Upper lobe of left lung (tissue), 6 donors: ENCODE data around the gene CKAP2L. TPM values are rescaled to one million over a fixed set of nuclear protein-coding genes. Genes with fewer than 3 reads are reported as not detected.

Experiments used
- ATAC-seq, 2 donors: fragments of 200-7000 bp; cut with Tn5 transposase; one replicate each; pipeline ENCODE4 v1.9.1; 2022; ENCODE audit warnings: mild to moderate bottlenecking in 2 of 2, moderate library complexity in 2 of 2; ENCODE audit not compliant: low FRiP score in 2 of 2
- DNase-seq, 2 donors: peaks; one replicate each; pipeline ENCODE4 v3.0.0-alpha.2; 2019 to 2020
- H3K27ac ChIP-seq, 4 donors: fragments of 200-600 bp; sonication (generic); one replicate each; pipeline ENCODE4 v1.5.1; 2016 to 2019
- H3K27me3 ChIP-seq, 4 donors: fragments of 200-600 bp; sonication (generic); one replicate each; pipeline ENCODE4 v1.5.1; 2017 to 2019
- H3K36me3 ChIP-seq, 4 donors: fragments of 200-600 bp; sonication (generic); one replicate each; pipeline ENCODE4 v1.5.1; 2016 to 2019
- H3K4me1 ChIP-seq, 4 donors: fragments of 200-600 bp; sonication (generic); one replicate each; pipeline ENCODE4 v1.5.1; 2018 to 2019
- H3K4me3 ChIP-seq, 4 donors: fragments of 200-600 bp; sonication (generic); one replicate each; pipeline ENCODE4 v1.5.1; 2017 to 2019; ENCODE audit warnings: mild to moderate bottlenecking in 2 of 4, moderate library complexity in 1 of 4
- H3K9me3 ChIP-seq, 4 donors: fragments of 200-600 bp; sonication (generic); one replicate each; pipeline ENCODE4 v1.5.1; 2018 to 2019
- EP300 ChIP-seq, 4 donors: sonication (generic); formaldehyde crosslinking; IDR thresholded peaks; one replicate each; pipeline ENCODE4 v1.5.1; 2017; ENCODE audit warnings: antibody characterized with exemption in 4 of 4, control low read depth in 2 of 4
- POLR2A ChIP-seq, 4 donors: fragments of 450-650 bp; IDR thresholded peaks; one replicate each; pipeline ENCODE4 v1.5.1; 2016 to 2017; ENCODE audit warnings: antibody characterized with exemption in 4 of 4, mild to moderate bottlenecking in 2 of 4
- POLR2AphosphoS5 ChIP-seq, 2 donors: sonication (generic); formaldehyde crosslinking; IDR thresholded peaks; one replicate each; pipeline ENCODE4 v1.5.1; 2017; ENCODE audit warnings: antibody characterized with exemption in 2 of 2
- WGBS, 2 donors: methylation state at CpG; one replicate each; pipeline ENCODE4 v1.1.5; 2017 to 2018; 5-methylcytosine and 5-hydroxymethylcytosine counted together
- total RNA-seq, 6 donors: library from RNA; depleted of rRNA in 4 of 6; stranded (reverse); fragments of >200 nt in 4 of 6; gene quantifications; one replicate each; pipeline versions ENCODE4 v1.1.0 to v1.2.1, GENCODE V29; 2016 to 2021
- TF ChIP-seq, protein P1 (sequence below), 6 experiments: fragments of 450-650 bp in 4 of 6; fragments of 200-600 bp in 2 of 6; sonication (generic) in 2 of 6; IDR thresholded peaks; one replicate each; pipeline ENCODE4 v1.5.1; 2016 to 2019; ENCODE audit warnings: antibody characterized with exemption in 6 of 6
- donor health status: DM: no; HTN: no; CAD: no; lungs with moderate emphysema.
- donor health status: DM: no; HTN: yes; CAD: no; lungs with severe emphysema.

The CKAP2L gene
- 1 to 10 TPM in 5 of 6 donors, under 1 TPM in 1; 0.49 to 2.3 (median 1.7) TPM for total RNA-seq

GRCh38 chr2:112764071-112765044 is at the start of gene CKAP2L:
Gene CKAP2L, minus strand, starts transcription at chr2:112764609. Its CDS starts 11 bp downstream, at chr2:112764598.
- 0 to 1% methylated on average over 28 to 61 of the region's 79 CpGs for WGBS, 2 donors
- TF ChIP-seq, protein P1, sequence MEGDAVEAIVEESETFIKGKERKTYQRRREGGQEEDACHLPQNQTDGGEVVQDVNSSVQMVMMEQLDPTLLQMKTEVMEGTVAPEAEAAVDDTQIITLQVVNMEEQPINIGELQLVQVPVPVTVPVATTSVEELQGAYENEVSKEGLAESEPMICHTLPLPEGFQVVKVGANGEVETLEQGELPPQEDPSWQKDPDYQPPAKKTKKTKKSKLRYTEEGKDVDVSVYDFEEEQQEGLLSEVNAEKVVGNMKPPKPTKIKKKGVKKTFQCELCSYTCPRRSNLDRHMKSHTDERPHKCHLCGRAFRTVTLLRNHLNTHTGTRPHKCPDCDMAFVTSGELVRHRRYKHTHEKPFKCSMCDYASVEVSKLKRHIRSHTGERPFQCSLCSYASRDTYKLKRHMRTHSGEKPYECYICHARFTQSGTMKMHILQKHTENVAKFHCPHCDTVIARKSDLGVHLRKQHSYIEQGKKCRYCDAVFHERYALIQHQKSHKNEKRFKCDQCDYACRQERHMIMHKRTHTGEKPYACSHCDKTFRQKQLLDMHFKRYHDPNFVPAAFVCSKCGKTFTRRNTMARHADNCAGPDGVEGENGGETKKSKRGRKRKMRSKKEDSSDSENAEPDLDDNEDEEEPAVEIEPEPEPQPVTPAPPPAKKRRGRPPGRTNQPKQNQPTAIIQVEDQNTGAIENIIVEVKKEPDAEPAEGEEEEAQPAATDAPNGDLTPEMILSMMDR (IDR thresholded peaks at IDR 0.05): no peak
- TF ChIP-seq POLR2A (IDR thresholded peaks at IDR 0.05) (peak in 1 of 4 donors; percentile 49), POLR2AphosphoS5 (IDR thresholded peaks at IDR 0.05) (peak in 1 of 2 donors; percentile 64)
- Histone ChIP-seq H3K36me3 (no peaks in the 10 kb centered on the region), H3K9me3 (no peaks in the 10 kb centered on the region), H3K4me1 (peaks cover 14 to 29% (median 17%) of the 10 kb centered on the region in 4 donors), H3K27me3 (no peaks in the 10 kb centered on the region), H3K4me3 (peak within 1 kb of the TSS; percentile 36 to 78 (median 62)), H3K27ac (peak within 1 kb of the TSS in 2 of 4 donors; percentile 62 to 79)
- DNase-seq: peak; percentile 96 to 98
- peak; percentile 99 to 100 for ATAC-seq

DNA sequence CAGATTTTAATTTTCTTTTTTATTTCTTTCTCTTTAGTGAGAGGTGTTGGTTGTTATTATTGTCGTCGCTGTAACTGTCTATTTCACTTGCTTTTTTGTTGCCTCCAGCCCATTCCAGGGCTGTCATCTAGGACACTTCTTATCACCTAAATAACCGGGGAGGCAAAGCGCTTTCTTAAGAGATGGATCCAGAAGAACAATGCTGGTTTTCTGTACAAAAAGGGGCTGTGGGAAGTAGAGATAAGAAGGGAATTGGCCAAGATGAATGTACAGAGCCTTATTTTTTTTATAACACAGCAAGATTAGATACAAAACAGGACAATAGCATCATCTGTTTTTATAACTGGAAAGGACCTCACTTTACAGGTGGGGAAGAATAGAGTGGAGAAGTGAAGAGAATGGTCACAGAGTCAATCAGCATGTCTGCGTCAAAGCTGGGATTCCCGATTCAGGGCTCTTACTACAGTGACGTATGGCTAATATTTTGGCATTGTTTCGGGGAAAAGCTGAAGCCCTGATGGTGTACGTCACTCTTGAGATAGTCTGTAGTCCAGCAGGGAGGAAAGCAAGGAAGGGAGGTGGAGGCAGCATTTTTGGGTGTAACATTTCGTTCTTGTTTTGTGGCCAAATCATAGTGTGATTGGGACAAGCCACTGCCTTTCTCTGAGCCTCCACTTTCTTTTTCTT is 49.0 kb upstream of the CKAP2L start:
- peaks cover 15 to 26% (median 22%) of the 10 kb centered on the region in 4 donors for H3K4me1 ChIP-seq
- H3K27me3 ChIP-seq: no peaks in the 10 kb centered on the region
- no peak for DNase-seq
- no peaks in the 10 kb centered on the region for H3K9me3 ChIP-seq
- H3K27ac ChIP-seq: no peak overlapping the region
- H3K4me3 ChIP-seq: no peak overlapping the region
- no peaks in the 10 kb centered on the region for H3K36me3 ChIP-seq
- peak in 1 of 2 donors; percentile 66 for ATAC-seq
- 84 to 90% methylated on average over 10 of the region's 10 CpGs for WGBS, 2 donors
- TF ChIP-seq POLR2AphosphoS5 (IDR thresholded peaks at IDR 0.05): no peak
- TF ChIP-seq EP300 (IDR thresholded peaks at IDR 0.05): no peak
- no peak for TF ChIP-seq POLR2A (IDR thresholded peaks at IDR 0.05)
- TF ChIP-seq, protein P1 (IDR thresholded peaks at IDR 0.05): no peak

GRCh38 chr2:112812318-112813267 is 48.2 kb upstream of the CKAP2L start:
- Histone ChIP-seq H3K9me3 (no peaks in the 10 kb centered on the region), H3K27ac (peak overlapping the region in 2 of 4 donors; percentile 4 to 73), H3K36me3 (no peaks in the 10 kb centered on the region), H3K4me1 (peaks cover 15 to 26% (median 22%) of the 10 kb centered on the region in 4 donors), H3K4me3 (no peak overlapping the region), H3K27me3 (no peaks in the 10 kb centered on the region)
- DNase-seq: no peak
- peak in 1 of 2 donors; percentile 55 for ATAC-seq
- 56 to 57% methylated on average over 14 of the region's 14 CpGs for WGBS, 2 donors
- TF ChIP-seq, protein P1 (IDR thresholded peaks at IDR 0.05): no peak
- TF ChIP-seq POLR2AphosphoS5 (IDR thresholded peaks at IDR 0.05): no peak
- no peak for TF ChIP-seq POLR2A (IDR thresholded peaks at IDR 0.05)
- TF ChIP-seq EP300 (IDR thresholded peaks at IDR 0.05): no peak

DNA sequence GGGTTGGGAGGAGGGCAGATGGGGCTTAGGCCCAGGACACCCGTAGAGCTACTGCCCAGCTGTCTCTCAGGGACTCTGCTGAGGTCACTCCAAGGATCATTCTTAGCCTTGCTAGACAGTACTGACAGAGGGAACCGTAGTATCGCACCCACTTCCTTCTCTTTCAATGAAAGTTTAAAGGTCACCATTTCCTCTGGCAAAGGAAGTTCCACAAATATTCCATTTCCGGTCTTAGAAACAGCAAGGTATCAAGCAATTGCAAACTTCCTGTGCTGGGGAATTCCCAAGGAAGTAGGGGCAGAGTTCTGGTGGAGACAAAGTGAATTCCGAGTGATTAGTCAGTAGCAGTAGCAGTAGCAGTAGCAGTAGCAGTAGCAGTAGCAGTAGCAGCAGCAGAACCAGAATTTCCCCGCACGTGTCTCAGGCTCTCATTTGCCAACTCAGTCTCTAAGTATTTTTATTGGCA is 47.5 kb upstream of the CKAP2L start:
- peak; percentile 61 to 81 for ATAC-seq

More for the DNA sequence above, 47.5 kb upstream of the CKAP2L start:
- Histone ChIP-seq H3K9me3 (peaks cover 0 to 2% (median 0%) of the 10 kb centered on the region in 4 donors), H3K4me1 (peaks cover 15 to 26% (median 22%) of the 10 kb centered on the region in 4 donors), H3K4me3 (no peak overlapping the region), H3K27me3 (no peaks in the 10 kb centered on the region), H3K27ac (peak overlapping the region in 1 of 4 donors; percentile 73), H3K36me3 (no peaks in the 10 kb centered on the region)
- DNase-seq: no peak
- WGBS, 2 donors: 37 to 39% methylated on average over 7 of the region's 7 CpGs
- TF ChIP-seq EP300 (IDR thresholded peaks at IDR 0.05) (peak in 2 of 4 donors; percentile 84 to 85), POLR2AphosphoS5 (IDR thresholded peaks at IDR 0.05) (peak; percentile 63 to 78), POLR2A (IDR thresholded peaks at IDR 0.05) (no peak)
